Endometrial microvascular endothelial cells (primary cell): ENCODE data around the gene UBE2S. TPM values are rescaled to one million over a fixed set of nuclear protein-coding genes. Genes with fewer than 3 reads are reported as not detected.
"Not testable (repeated sequence)": the region's sequence is repeated elsewhere in the genome, so short reads cannot be mapped to it uniquely, and the experiment has no call there.

Experiments used
- in situ Hi-C: cut with HindIII; loops from 2 replicates; pipeline ENCODE4 v1.10.0; 2017; ENCODE audit warnings: low sequenced_read_pairs, low pct_unique_long_range_greater_than_20kb; ENCODE audit errors: inconsistent ontology term
- total RNA-seq: library from RNA; depleted of rRNA; stranded (reverse); fragments of >200 nt; gene quantifications from one replicate; pipeline ENCODE4 v1.2.3, GENCODE V29; 2015; ENCODE audit errors: inconsistent ontology term

The UBE2S gene
- total RNA-seq, result 101 TPM

GRCh38 chr19:55407550-55407799 lies at the start of gene UBE2S:
Gene UBE2S, minus strand, starts transcription at chr19:55407788. Its CDS starts 199 bp downstream, at chr19:55407589.
- in situ Hi-C loops, result not testable (repeated sequence)

- in situ Hi-C loops, result no loop called here
Observed at GRCh38 chr19:55456347-55456746, 48.8 kb upstream of the UBE2S start.

GRCh38 chr19:55455576-55456235 lies 48.1 kb upstream of the UBE2S start:
- in situ Hi-C loops, result no loop called here

- in situ Hi-C loops, result no loop called here
Observed at GRCh38 chr19:55454787-55455243, 47.2 kb upstream of the UBE2S start.

GRCh38 chr19:55453511-55454260 lies 46.1 kb upstream of the UBE2S start:
- in situ Hi-C loops, result no loop called here

GRCh38 chr19:55452749-55453346 lies 45.3 kb upstream of the UBE2S start:
- in situ Hi-C loops, result no loop called here

- in situ Hi-C loops, result no loop called here
Observed at GRCh38 chr19:55451965-55452748, 44.6 kb upstream of the UBE2S start.

GRCh38 chr19:55451163-55451964 lies 43.8 kb upstream of the UBE2S start:
- in situ Hi-C loops, result no loop called here

GRCh38 chr19:55449469-55449868 lies 41.9 kb upstream of the UBE2S start:
- in situ Hi-C loops, result no loop called here

- in situ Hi-C loops, result not testable (repeated sequence)
Observed at GRCh38 chr19:55448175-55448490, 40.5 kb upstream of the UBE2S start.

GRCh38 chr19:55447421-55448174 lies 40.0 kb upstream of the UBE2S start:
- in situ Hi-C loops, result no loop called here

GRCh38 chr19:55446060-55446459 lies 38.5 kb upstream of the UBE2S start:
- in situ Hi-C loops, result no loop called here

- in situ Hi-C loops, result no loop called here
Observed at GRCh38 chr19:55444646-55445045, 37.1 kb upstream of the UBE2S start.

- in situ Hi-C loops, result no loop called here
Observed at GRCh38 chr19:55443824-55444480, 36.4 kb upstream of the UBE2S start.

- in situ Hi-C loops, result no loop called here
Observed at GRCh38 chr19:55443045-55443823, 35.6 kb upstream of the UBE2S start, which contains the start of gene SHISA7. Gene SHISA7, minus strand, starts transcription at chr19:55443300. Its CDS starts 437 bp downstream, at chr19:55442863.

GRCh38 chr19:55442372-55442961 lies 34.9 kb upstream of the UBE2S start:
- in situ Hi-C loops, result no loop called here
